IMR-90 (cell line): Measurements from ENCODE around the gene NDUFB10. TPM values are rescaled to one million over a fixed set of nuclear protein-coding genes. Genes with fewer than 3 reads are reported as not detected.

Source experiments
- ATAC-seq: fragments of 200-7000 bp; cut with Tn5 transposase; 2 replicates; pipeline ENCODE4 v1.9.1; 2020; ENCODE audit warnings: low read depth, mild to moderate bottlenecking, moderate library complexity
- BruUV-seq: library from RNA; stranded (reverse); fragments of 400-500 nt; replicated peaks from 2 replicates; lab custom pipeline; 2021; lab: Mats Ljungman, UMichigan
- CTCF ChIA-PET: fragments of 300-600 bp; formaldehyde crosslinking; extraction: SDS; loops from one replicate; lab custom pipeline; 2021; ENCODE audit warnings: antibody characterized with exemption; lab: Yijun Ruan, JAX
- POLR2A ChIA-PET: fragments of 300-600 bp; sonication (Branson Sonifier 250); formaldehyde crosslinking; loops from one replicate; lab custom pipeline; 2022; ENCODE audit warnings: antibody characterized with exemption; ENCODE audit not compliant: unreplicated experiment; lab: Charles Lee
- DNase-seq: peaks from one replicate; pipeline ENCODE4 v3.0.0; 2013
- H2AFZ ChIP-seq: replicated peaks from 2 replicates; pipeline ENCODE3; 2013; ENCODE audit warnings: low read length, mild to moderate bottlenecking; ENCODE audit not compliant: poor library complexity
- H2AK5ac ChIP-seq: 2 replicates; pipeline ENCODE4 v1.6.1; 2013; ENCODE audit warnings: low read depth, low read length, inconsistent platforms
- H2AK9ac ChIP-seq: replicated peaks from 2 replicates; pipeline ENCODE3; 2013; ENCODE audit warnings: mild to moderate bottlenecking, low read depth, low read length, moderate library complexity; ENCODE audit not compliant: poor library complexity
- H2BK120ac ChIP-seq: 2 replicates; pipeline ENCODE4 v1.6.1; 2013; ENCODE audit warnings: low read depth, low read length, inconsistent platforms
- H2BK15ac ChIP-seq: 3 replicates; pipeline ENCODE4 v1.6.1; 2013; ENCODE audit warnings: low read depth, low read length, inconsistent platforms
- H2BK20ac ChIP-seq: 2 replicates; pipeline ENCODE4 v1.6.1; 2013; ENCODE audit warnings: low read depth, mild to moderate bottlenecking, inconsistent platforms, low read length, moderate library complexity
- H2BK5ac ChIP-seq: 2 replicates; pipeline ENCODE4 v1.6.1; 2013; ENCODE audit warnings: mild to moderate bottlenecking, low read depth, low read length, inconsistent platforms; ENCODE audit not compliant: poor library complexity, severe bottlenecking
- H3K14ac ChIP-seq: replicated peaks from 2 replicates; pipeline ENCODE4 v1.6.1; 2013; ENCODE audit warnings: low read depth, low read length, inconsistent platforms
- H3K18ac ChIP-seq: 2 replicates; pipeline ENCODE4 v1.6.1; 2013; ENCODE audit warnings: low read depth, low read length, control low read depth
- H3K23ac ChIP-seq: 2 replicates; pipeline ENCODE4 v1.6.1; 2013; ENCODE audit warnings: low read depth, low read length, inconsistent platforms
- H3K27ac ChIP-seq: 2 replicates; pipeline ENCODE4 v1.5.1; 2013; ENCODE audit warnings: mild to moderate bottlenecking, control low read depth, low read length; ENCODE audit not compliant: insufficient read depth
- H3K27me3 ChIP-seq: 2 replicates; pipeline ENCODE4 v1.6.1; 2013; ENCODE audit warnings: low read length; ENCODE audit not compliant: control insufficient read depth, insufficient read depth
- H3K36me3 ChIP-seq: 2 replicates; pipeline ENCODE4 v1.6.1; 2013; ENCODE audit warnings: low read length, mixed read lengths; ENCODE audit not compliant: control insufficient read depth, insufficient read depth
- H3K4ac ChIP-seq: 2 replicates; pipeline ENCODE4 v1.6.1; 2013; ENCODE audit warnings: low read depth, low read length, inconsistent platforms
- H3K4me1 ChIP-seq: 2 replicates; pipeline ENCODE4 v1.6.1; 2013; ENCODE audit warnings: low read length, mixed read lengths; ENCODE audit not compliant: control insufficient read depth, insufficient read depth
- H3K4me2 ChIP-seq: 2 replicates; pipeline ENCODE4 v1.6.1; 2013; ENCODE audit warnings: low read depth, mild to moderate bottlenecking, control low read depth, low read length, moderate library complexity
- H3K4me3 ChIP-seq: 2 replicates; pipeline ENCODE4 v1.5.1; 2013; ENCODE audit warnings: low read depth, mild to moderate bottlenecking, control low read depth, low read length, moderate library complexity; ENCODE audit not compliant: insufficient read depth
- H3K56ac ChIP-seq: 2 replicates; pipeline ENCODE4 v1.6.1; 2013; ENCODE audit warnings: low read length, inconsistent platforms; ENCODE audit not compliant: insufficient read depth; ENCODE audit errors: extremely low read depth
- H3K79me1 ChIP-seq, 2 experiments: 2 replicates each; pipeline ENCODE4 v1.6.1; 2013; ENCODE audit warnings: low read length in 2 of 2, inconsistent platforms in 1 of 2, low read depth in 1 of 2
- H3K9ac ChIP-seq: 2 replicates; pipeline ENCODE4 v1.6.1; 2013; ENCODE audit warnings: low read depth, low read length, control low read depth
- H3K9me1 ChIP-seq: 2 replicates; pipeline ENCODE4 v1.6.1; 2013; ENCODE audit warnings: low read length, inconsistent platforms; ENCODE audit not compliant: insufficient read depth
- H3K9me3 ChIP-seq: 2 replicates; pipeline ENCODE4 v1.6.1; 2013; ENCODE audit warnings: low read length; ENCODE audit not compliant: control insufficient read depth, insufficient read depth
- H4K20me1 ChIP-seq: 2 replicates; pipeline ENCODE4 v1.6.1; 2013; ENCODE audit warnings: low read length, inconsistent platforms; ENCODE audit not compliant: insufficient read depth
- H4K5ac ChIP-seq: 2 replicates; pipeline ENCODE4 v1.6.1; 2013; ENCODE audit warnings: mild to moderate bottlenecking, low read depth, low read length, control low read depth
- H4K8ac ChIP-seq, 2 experiments: 2 replicates each; pipeline ENCODE4 v1.6.1; 2013; ENCODE audit warnings: low read depth in 2 of 2, low read length in 2 of 2, control low read depth in 1 of 2, inconsistent platforms in 1 of 2
- H4K91ac ChIP-seq: 2 replicates; pipeline ENCODE4 v1.6.1; 2013; ENCODE audit warnings: low read depth, low read length, inconsistent platforms; ENCODE audit not compliant: insufficient read depth
- CEBPB ChIP-seq: IDR thresholded peaks from 2 replicates; pipeline ENCODE4 v1.6.1; 2012; ENCODE audit warnings: low read depth, low read length, improper control_type of control experiment
- CHD1 ChIP-seq: IDR thresholded peaks from 2 replicates; pipeline ENCODE4 v1.6.1; 2012; ENCODE audit warnings: low read depth, low read length, improper control_type of control experiment
- FOS ChIP-seq: fragments of 150-350 bp; IDR thresholded peaks from 2 replicates; pipeline ENCODE4 v1.6.1; 2016; ENCODE audit warnings: low read depth, low read length
- MAFK ChIP-seq: IDR thresholded peaks from 2 replicates; pipeline ENCODE4 v1.6.1; 2012; ENCODE audit warnings: low read depth, low read length, improper control_type of control experiment
- MAZ ChIP-seq: IDR thresholded peaks from 2 replicates; pipeline ENCODE4 v1.6.1; 2012; ENCODE audit warnings: low read depth, mild to moderate bottlenecking, low read length, improper control_type of control experiment, moderate library complexity, borderline replicate concordance
- MXI1 ChIP-seq: IDR thresholded peaks from 2 replicates; pipeline ENCODE4 v1.6.1; 2012; ENCODE audit warnings: low read depth, mild to moderate bottlenecking, low read length, moderate library complexity, borderline replicate concordance
- NFE2L2 ChIP-seq: fragments of 150-350 bp; IDR thresholded peaks from 2 replicates; pipeline ENCODE4 v1.6.1; 2016; ENCODE audit warnings: low read depth, mild to moderate bottlenecking, low read length
- POLR2A ChIP-seq: IDR thresholded peaks from 2 replicates; pipeline ENCODE4 v1.6.1; 2012; ENCODE audit warnings: mild to moderate bottlenecking, low read depth, low read length
- RAD21 ChIP-seq: IDR thresholded peaks from 2 replicates; pipeline ENCODE4 v1.6.1; 2012; ENCODE audit warnings: low read length, improper control_type of control experiment
- RCOR1 ChIP-seq: IDR thresholded peaks from 2 replicates; pipeline ENCODE4 v1.6.1; 2012; ENCODE audit warnings: mild to moderate bottlenecking, low read length, improper control_type of control experiment; ENCODE audit not compliant: insufficient replicate concordance
- RFX5 ChIP-seq: IDR thresholded peaks from 2 replicates; pipeline ENCODE4 v1.8.0; 2012; ENCODE audit warnings: low read depth, mild to moderate bottlenecking, low read length, moderate library complexity
- SMC3 ChIP-seq: fragments of 150-350 bp; IDR thresholded peaks from 2 replicates; pipeline ENCODE4 v1.6.1; 2016; ENCODE audit warnings: low read depth, mild to moderate bottlenecking, antibody characterized with exemption, low read length, moderate library complexity
- WGBS, 2 experiments: methylation state at CpG; one replicate each; pipeline versions ENCODE4 v1.1.5 to v1.1.7; 2013; ENCODE audit warnings: missing lambda C conversion rate in 2 of 2; ENCODE audit not compliant: insufficient read length in 1 of 2; ENCODE audit errors: extremely low coverage in 2 of 2; 5-methylcytosine and 5-hydroxymethylcytosine counted together
- dilution Hi-C: fragments of 300-500 bp; cut with HindIII; formaldehyde crosslinking; loops from one replicate; pipeline ENCODE4 v1.14.3; 2018; ENCODE audit warnings: low sequenced_read_pairs; ENCODE audit not compliant: unreplicated experiment
- in situ Hi-C: fragments of 300-500 bp; cut with MboI; formaldehyde crosslinking; loops from 3 replicates; pipeline ENCODE4 v1.14.3; 2019; ENCODE audit warnings: low sequenced_read_pairs, inconsistent platforms, mixed read lengths
- intact Hi-C: fragments of 100-400 bp; cut with micrococcal nuclease; formaldehyde crosslinking; loops from 2 replicates; pipeline ENCODE4 v1.10.0; 2022
- polyA plus RNA-seq, 3 experiments: library from polyadenylated mRNA; depleted of rRNA; stranded (reverse); fragments of >200 nt; gene quantifications; 2 replicates each; pipeline ENCODE4 v1.2.3, GENCODE V29; 2012; ENCODE audit warnings: low replicate concordance in 1 of 3
- total RNA-seq: library from RNA; depleted of rRNA; stranded (reverse); fragments of >200 nt; gene quantifications from 2 replicates; pipeline ENCODE4 v1.2.3, GENCODE V29; 2012
- TF ChIP-seq, protein P1 (sequence below): fragments of 150-350 bp; IDR thresholded peaks from 2 replicates; pipeline ENCODE4 v1.6.1; 2017; ENCODE audit warnings: mild to moderate bottlenecking, antibody characterized with exemption, low read length, low read depth
- TF ChIP-seq, protein P2 (sequence below): fragments of 150-350 bp; IDR thresholded peaks from 2 replicates; pipeline ENCODE4 v1.6.1; 2016; ENCODE audit warnings: low read depth, mild to moderate bottlenecking, low read length, moderate library complexity, borderline replicate concordance
- TF ChIP-seq, protein P3 (sequence below): conservative IDR thresholded peaks from 2 replicates; pipeline ENCODE4 v1.5.1; 2012; ENCODE audit warnings: mild to moderate bottlenecking, low read depth, low read length, improper control_type of control experiment

Gene NDUFB10
- total and polyA plus RNA-seq, 2 of the 4 experiments (the other 2 are of a cell fraction): 189 to 220 TPM

DNA sequence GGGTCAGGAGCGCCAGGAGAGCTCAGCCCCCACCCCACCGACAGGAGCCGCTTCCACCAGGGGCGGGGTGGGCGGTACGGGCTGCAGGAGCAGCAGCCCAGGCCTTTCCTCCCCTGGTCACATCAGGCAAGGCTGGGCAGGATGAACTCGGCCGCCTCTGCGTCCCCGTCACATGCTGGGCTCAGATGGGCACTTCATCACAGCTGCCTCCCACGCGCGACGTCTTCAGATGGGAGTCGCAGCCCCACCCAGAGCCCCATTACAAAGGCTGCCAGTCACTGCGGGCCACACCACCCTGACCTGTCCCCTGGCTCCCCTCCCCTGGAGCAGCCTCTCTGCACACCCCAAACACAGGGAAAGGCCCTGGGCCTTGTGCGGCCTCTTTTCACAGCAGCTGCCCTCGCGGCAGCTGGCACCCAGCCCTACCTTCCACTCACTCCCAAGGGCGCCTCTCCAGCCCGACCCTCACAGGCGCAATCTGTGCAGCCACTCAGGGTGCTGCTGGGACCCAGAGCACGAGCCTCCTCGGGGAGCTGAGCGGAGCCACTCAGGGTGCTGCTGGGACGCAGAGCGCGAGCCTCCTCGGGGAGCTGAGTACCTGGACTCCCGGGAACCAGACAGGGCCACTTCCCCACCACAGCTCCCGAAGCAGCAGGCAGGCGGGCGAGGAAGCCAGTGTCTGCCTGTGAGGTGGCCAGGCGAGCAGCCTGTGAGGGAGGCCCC lies 45.6 kb downstream of the NDUFB10 start:
- Histone ChIP-seq H4K91ac (no peak overlapping the region), H2AK5ac (no peak overlapping the region), H3K9me3 (no peaks in the 10 kb centered on the region), H3K9ac (no peak overlapping the region), H3K36me3 (peaks cover 41% of the 10 kb centered on the region), H3K4me2 (no peak overlapping the region), H3K27me3 (no peaks in the 10 kb centered on the region), H3K9me1 (peaks cover 8% of the 10 kb centered on the region; the same call in 1 of the 2 replicates), H4K20me1 (peaks cover 79% of the 10 kb centered on the region), H2BK120ac (no peak overlapping the region), H2BK15ac (no peak overlapping the region), H3K23ac (no peak overlapping the region), H3K4me3 (no peak overlapping the region), H2AK9ac (peak overlapping the region; percentile 68), H3K4ac (no peak overlapping the region; the same call in 1 of the 2 replicates), H3K18ac (no peak overlapping the region), H3K27ac (no peak overlapping the region), H2AFZ (peak overlapping the region; percentile 15), H4K8ac (no peak overlapping the region), H3K4me1 (peaks cover 21% of the 10 kb centered on the region), H4K5ac (no peak overlapping the region), H3K56ac (no peak overlapping the region), H2BK5ac (no peak overlapping the region), H3K79me1 (peaks cover 12 to 86% of the 10 kb centered on the region in 2 experiments; a peak in 3 of 4 replicates), H3K14ac (no peak overlapping the region), H2BK20ac (no peak overlapping the region)
- CTCF ChIA-PET: interaction anchor here (1.3 to 1.7 kb wide), 2 partner anchors 9 to 23 kb away, joined by 5 to 8 read pairs; no protein-coding TSS in a partner anchor
- ATAC-seq (no peak), DNase-seq (no peak)
- POLR2A ChIA-PET: no interaction called here
- in situ Hi-C loops (no loop called here), intact Hi-C loops (loop anchor here (5.0 kb wide), 1 partner anchor 137 kb away; no protein-coding TSS in a partner anchor), dilution Hi-C loops (no loop called here)
- BruUV-seq: no TSS peak
- WGBS, 2 experiments: 93% methylated on average over 15 of the region's 34 CpGs; no CpG with 5 or more reads in 1 of the 2 experiments
- no peak for TF ChIP-seq MAFK
- TF ChIP-seq RFX5: no peak
- TF ChIP-seq FOS: no peak
- TF ChIP-seq RAD21: no peak
- TF ChIP-seq, protein P1, sequence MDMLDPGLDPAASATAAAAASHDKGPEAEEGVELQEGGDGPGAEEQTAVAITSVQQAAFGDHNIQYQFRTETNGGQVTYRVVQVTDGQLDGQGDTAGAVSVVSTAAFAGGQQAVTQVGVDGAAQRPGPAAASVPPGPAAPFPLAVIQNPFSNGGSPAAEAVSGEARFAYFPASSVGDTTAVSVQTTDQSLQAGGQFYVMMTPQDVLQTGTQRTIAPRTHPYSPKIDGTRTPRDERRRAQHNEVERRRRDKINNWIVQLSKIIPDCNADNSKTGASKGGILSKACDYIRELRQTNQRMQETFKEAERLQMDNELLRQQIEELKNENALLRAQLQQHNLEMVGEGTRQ: no peak
- TF ChIP-seq, protein P2, sequence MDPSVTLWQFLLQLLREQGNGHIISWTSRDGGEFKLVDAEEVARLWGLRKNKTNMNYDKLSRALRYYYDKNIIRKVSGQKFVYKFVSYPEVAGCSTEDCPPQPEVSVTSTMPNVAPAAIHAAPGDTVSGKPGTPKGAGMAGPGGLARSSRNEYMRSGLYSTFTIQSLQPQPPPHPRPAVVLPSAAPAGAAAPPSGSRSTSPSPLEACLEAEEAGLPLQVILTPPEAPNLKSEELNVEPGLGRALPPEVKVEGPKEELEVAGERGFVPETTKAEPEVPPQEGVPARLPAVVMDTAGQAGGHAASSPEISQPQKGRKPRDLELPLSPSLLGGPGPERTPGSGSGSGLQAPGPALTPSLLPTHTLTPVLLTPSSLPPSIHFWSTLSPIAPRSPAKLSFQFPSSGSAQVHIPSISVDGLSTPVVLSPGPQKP: no peak
- TF ChIP-seq, protein P3, sequence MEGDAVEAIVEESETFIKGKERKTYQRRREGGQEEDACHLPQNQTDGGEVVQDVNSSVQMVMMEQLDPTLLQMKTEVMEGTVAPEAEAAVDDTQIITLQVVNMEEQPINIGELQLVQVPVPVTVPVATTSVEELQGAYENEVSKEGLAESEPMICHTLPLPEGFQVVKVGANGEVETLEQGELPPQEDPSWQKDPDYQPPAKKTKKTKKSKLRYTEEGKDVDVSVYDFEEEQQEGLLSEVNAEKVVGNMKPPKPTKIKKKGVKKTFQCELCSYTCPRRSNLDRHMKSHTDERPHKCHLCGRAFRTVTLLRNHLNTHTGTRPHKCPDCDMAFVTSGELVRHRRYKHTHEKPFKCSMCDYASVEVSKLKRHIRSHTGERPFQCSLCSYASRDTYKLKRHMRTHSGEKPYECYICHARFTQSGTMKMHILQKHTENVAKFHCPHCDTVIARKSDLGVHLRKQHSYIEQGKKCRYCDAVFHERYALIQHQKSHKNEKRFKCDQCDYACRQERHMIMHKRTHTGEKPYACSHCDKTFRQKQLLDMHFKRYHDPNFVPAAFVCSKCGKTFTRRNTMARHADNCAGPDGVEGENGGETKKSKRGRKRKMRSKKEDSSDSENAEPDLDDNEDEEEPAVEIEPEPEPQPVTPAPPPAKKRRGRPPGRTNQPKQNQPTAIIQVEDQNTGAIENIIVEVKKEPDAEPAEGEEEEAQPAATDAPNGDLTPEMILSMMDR: no peak
- TF ChIP-seq RCOR1: no peak
- TF ChIP-seq MAZ: no peak
- no peak for TF ChIP-seq NFE2L2
- TF ChIP-seq POLR2A: no peak
- TF ChIP-seq CEBPB: no peak
- TF ChIP-seq SMC3: no peak
- TF ChIP-seq MXI1: no peak
- TF ChIP-seq CHD1: no peak
